HG03025 (cell line): Measurements from ENCODE around the gene MYO18A.
"Not testable (repeated sequence)": the region's sequence is repeated elsewhere in the genome, so short reads cannot be mapped to it uniquely, and the experiment has no call there.

Experiments used
- ATAC-seq: cut with Tn5 transposase; IDR thresholded peaks from one replicate; pipeline ENCODE4 v1.9.1; 2021; ENCODE audit warnings: mild to moderate bottlenecking, moderate library complexity; ENCODE audit not compliant: unreplicated experiment, low FRiP score

Gene MYO18A

GRCh38 chr17:29148790-29149430 lies 31.3 kb downstream of the MYO18A start:
- peak; percentile 76 for ATAC-seq

GRCh38 chr17:29148257-29148789 lies 31.9 kb downstream of the MYO18A start:
- no peak for ATAC-seq

DNA sequence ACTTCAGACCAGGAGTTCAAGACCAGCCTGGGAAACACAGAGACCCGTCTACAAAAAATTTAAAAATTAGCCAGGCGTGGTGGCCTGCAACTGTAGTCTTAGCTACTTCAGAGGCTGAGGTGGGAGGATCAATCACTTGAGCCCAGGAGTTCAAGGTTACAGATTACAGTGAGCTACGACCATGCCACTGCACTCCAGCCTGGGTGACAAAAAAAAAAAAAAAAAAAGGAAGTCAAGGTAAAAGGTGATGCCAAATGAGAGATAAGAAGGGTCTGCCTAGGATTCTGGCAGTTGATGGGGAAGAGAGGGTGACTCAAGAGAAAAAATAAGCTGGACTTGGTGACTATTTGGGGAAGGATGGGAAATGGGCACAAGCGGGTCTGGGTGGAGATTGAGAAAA lies 32.5 kb downstream of the MYO18A start:
- no peak for ATAC-seq

DNA sequence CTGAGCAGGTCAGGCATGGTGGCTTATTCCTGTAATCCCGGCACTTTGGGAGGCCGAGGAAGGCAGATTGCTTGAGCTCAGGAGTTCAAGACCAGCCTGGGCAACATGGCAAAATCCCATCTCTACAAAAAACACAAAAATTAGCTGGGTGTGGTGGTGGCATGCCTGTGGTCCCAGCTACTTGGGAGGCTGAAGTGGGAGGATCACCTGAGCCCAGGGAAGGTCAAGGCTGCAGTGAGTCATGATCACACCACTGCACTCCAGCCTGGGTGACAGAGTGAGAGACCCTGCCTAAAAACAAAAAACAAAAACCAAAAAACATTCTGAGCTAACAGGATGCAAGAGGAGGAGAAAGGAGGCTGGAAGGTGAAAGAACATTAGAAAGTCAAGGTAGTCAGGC lies 33.0 kb downstream of the MYO18A start:
- ATAC-seq: not testable (repeated sequence)

DNA sequence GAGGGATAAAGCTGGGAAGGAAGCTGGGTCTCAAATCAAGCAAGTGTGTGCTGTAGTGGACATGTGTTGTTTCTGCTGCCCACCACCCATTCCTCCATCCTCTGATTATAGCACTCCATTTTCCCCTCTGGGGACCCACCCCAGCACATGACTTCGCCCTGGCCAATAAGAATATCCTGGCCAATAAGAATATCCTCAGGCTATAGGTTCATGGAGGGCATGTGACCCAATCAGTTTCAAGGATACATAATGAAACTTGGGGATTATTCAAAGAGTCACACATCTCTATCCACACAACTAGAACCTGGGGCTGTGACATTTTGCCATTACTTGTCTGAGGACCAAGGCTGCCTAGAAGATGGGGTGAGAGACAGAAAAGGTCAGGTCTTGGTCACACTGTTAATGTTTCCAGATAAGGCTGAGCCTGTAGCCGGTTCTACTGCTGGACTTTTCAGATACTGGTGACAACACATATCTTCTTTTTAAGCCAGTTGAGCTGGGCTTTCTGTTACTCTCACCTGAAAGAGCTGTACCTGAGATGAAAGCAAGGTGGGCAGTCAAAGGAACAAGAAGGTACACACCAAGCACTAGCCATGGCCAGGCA lies 33.7 kb downstream of the MYO18A start:
- no peak for ATAC-seq

GRCh38 chr17:29145289-29146073 lies 34.7 kb downstream of the MYO18A start:
- ATAC-seq: no peak

DNA sequence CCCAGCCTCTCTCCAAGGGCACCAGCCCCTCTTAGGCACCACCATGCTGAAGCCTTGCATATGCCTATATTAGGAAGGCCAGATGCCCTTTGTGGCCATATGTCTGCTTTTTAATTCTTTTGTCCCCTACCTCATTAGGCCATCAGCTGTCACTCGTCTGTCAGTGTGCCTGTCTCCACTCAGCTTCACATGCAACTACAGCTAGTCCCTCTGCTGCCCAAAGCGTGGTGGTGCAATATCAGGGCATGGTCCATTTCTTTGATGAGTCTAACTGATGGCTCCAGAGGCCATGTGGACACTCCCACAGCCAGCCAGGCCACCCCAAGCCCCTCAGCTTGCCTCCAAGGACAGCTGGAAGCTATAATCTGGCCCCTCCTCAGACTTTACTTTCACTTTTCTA lies 36.3 kb downstream of the MYO18A start:
- ATAC-seq: no peak

GRCh38 chr17:29141514-29141876 lies 38.7 kb downstream of the MYO18A start:
- ATAC-seq: no peak

DNA sequence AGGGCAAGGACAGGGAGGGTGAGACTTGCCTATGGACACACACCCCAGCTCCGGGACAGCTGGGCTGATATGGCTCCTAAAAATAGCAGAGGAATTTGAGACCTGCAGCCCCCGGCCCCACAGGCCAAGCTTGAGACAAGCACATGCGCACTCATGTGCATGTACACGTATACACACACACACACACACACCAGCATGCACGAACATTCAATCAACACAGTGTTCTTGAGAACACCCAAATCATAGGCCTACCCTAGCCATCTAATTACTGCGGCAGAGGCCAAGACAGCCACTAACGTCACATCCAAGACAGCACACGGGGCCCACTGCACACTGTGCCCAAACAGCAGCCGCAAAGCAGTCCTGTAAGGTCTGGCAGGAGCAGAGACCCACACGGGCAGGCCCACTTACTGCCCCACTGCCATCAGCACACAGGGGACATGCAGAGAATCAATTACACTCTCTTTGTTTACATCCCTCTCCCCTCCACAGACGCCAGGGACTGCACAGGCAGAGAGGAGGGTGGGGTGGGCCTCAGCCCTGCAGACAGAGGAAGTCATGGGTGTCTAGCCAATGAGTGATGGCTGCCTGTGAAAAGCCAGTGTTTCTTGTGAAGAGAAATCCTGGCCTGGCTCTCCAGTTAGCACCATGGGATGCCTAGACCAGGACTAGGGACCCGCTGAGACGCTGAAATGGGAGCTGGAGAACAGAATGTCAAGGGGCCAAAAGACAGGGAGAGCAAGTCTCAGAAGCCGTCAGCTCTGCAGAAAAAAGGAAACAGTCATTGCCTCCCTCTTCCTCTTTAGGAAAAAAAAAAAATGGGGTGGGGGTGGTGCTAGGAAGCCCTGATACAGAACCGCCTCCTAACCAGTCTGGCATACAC lies 39.3 kb downstream of the MYO18A start:
- ATAC-seq: no peak

DNA sequence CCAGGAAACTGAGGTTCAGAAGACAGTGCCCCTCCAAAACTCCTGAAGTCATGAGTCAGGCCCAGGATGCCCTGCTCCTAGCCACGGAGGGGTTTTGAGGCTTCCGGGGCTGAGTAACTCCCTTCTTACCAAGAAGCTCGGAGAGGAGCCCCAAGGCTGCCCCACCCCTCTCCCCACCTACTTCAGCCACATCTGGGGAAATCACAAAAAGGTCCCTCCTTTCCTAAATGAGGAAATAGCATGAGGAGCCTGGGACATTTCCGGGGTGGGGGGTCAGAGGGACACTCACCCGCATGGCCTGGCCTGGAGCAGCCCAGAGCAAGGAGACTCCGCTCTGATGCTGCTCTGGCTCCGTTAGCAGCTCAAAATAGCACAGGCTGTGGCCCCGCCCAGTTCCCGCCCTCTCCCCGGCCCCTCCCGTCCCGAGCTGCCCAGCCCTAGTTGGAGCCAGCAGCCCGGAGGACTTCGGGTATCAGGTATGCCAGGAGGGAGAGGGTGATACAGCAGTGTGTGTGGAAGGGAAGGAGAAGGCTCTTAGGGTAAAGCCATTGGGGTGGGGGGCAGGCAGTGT lies 40.1 kb downstream of the MYO18A start:
- no peak for ATAC-seq

- no peak for ATAC-seq
Measured at GRCh38 chr17:29138971-29139691, 41.1 kb downstream of the MYO18A start.

DNA sequence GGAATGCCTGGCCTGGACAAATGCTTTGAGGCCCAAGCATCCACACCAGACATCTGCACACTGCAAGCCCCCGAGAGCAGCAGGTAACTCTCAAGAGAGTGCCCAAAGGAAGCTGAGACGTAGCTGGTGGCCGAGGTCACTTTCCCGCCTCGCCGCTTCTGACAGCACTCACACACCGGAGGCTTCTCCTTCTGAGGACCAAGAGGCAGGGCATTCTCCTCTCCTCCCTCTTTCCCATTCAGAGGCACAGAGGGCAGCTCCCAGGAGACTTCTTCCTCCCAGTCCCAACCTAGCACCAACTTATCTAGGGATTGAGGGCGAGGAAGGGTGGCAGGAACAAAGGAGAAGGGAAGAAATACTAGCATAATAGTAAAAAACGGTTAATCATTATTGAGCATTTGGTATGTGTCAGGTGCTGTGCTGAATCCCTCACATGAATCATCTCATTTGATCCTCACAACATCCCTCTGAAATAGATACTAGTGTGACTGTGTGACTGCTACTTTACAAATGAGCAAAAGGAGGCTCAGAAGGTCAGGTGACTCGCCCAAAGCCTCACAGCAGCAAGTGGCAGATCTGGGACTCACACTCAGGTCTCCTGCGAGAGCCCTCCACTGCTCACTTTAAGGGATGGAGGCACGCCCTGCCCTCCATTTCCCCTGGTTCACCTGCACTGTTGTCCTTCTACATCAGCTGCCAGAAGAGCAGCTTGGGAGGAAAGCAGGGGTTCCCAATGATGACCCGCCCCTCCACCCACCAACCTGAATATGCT lies 41.8 kb downstream of the MYO18A start:
- ATAC-seq: no peak

DNA sequence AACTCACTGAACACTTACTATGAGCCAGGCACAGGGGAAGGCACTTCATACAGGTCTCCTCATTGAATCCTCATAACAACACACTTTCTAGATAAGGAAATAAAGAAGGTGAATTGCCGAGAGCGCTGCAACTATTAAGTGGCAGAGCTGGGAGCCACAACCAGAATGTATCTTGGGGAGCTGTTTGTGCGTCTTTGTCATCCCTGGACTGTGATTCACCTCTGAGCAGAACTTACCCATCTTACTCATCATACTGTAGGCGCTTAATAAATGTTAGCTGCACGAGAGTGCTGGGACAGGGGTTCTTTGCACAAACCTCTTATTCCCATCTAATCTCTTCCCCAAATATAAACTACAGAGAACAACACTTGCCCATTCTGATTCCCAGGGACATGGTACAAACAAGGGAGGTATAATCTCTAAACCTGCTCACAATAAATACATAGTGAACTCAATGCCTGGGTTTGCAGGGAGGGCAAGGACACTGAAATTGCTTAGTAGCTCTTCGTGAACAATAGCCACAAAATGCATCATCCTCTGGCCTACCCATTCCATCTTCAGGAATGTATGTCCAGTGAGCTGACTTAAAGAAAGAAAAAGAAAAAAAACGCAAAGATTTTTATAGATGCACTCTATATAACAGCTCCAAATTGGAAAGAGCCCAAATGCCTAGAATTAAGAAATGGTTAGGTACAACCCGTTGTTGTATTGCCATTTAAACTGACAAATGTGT lies 43.0 kb downstream of the MYO18A start:
- ATAC-seq: no peak

GRCh38 chr17:29135464-29135863 lies 44.7 kb downstream of the MYO18A start:
- ATAC-seq: no peak

- no peak for ATAC-seq
Measured at GRCh38 chr17:29133121-29133713, 47.0 kb downstream of the MYO18A start.

GRCh38 chr17:29131814-29132682 lies 48.1 kb downstream of the MYO18A start:
- no peak for ATAC-seq

DNA sequence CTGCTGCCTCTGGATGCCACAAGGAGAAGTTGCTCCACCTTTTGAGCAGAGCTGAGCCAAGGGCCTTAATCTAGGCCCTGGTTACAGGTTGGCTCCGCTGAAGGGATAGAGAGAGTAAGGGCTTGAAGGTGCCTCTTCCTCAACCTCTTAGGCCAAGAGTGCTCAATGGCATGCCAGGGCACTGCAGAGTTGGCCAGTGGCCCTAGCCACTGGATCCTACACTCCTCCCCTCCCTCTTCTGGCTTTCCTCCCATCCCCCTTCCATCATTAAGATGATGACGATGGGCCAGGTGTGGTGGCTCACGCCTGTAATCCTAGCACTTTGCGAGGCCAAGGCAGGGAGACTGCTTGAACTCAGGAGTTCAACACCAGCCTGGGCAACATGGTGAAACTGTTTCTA lies 50.5 kb downstream of the MYO18A start:
- ATAC-seq: no peak
